HG02763 (cell line): Measurements from ENCODE around the gene CRY2.
"Not testable (repeated sequence)": the region's sequence is repeated elsewhere in the genome, so short reads cannot be mapped to it uniquely, and the experiment has no call there.

Experiments
- ATAC-seq: cut with Tn5 transposase; IDR thresholded peaks from one replicate; pipeline ENCODE4 v1.9.1; 2021; ENCODE audit warnings: mild to moderate bottlenecking, moderate library complexity; ENCODE audit not compliant: unreplicated experiment

Gene CRY2

DNA sequence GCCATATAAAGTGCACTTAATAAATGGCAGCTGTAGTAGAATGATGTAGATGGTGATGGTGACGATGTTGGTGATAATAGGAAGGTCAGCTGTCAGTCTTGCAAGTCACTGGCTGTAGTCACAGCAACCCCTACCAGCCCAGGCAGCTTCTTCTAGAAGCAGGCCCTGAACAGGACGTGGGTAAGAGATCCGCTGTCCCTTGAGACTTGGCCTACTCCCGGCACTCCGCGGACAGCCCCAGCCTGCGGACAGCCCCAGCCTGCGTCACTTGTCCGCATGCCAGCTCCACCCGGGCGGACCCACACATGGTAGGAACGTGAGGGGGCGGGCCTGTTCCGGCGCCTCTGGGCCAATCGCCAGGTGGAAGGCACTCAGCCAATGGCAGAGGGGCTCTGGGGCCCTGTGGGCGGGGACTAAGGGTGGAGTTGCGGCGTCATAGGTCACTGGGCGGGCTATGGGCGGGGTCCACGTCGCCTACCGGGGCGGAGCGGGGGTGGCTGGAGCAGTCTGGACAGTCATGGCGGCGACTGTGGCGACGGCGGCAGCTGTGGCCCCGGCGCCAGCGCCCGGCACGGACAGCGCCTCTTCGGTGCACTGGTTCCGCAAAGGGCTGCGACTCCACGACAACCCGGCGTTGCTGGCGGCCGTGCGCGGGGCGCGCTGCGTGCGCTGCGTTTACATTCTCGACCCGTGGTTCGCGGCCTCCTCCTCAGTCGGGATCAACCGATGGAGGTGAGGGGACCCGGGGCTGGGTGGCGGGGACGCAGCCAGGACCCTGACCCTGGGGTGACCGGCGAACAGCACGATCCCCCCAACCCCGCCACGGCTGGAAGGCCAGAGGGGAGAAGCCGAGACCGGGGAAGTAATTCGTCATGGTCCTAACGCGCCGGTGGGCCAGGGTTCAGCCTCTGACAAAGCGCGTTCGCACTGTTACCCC is at the start of gene CRY2:
Gene CRY2 (plus strand): TSS at position 502 of the 937 bp plus-strand sequence. CDS start 16 bp downstream, at position 518.
- ATAC-seq: peak; percentile 92

GRCh38 chr11:45798793-45799441 is 48.4 kb upstream of the CRY2 start:
- no peak for ATAC-seq

DNA sequence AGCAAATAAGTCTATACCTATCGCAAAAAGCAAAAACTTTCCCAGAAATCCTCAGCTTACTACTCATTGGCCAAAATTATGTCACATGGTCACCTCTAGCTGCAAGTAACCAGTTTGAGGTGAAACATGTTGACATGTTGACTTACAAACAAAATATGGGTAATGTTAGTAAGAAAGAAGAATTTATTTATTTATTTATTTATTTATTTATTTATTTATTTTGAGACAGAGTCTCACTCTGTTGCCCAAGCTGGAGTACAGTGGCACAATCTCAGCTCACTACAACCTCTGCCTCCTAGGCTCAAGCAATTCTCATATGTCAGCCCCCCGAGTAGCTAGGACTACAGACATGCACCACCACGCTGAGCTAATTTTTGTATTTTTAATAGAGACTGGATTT is 47.7 kb upstream of the CRY2 start:
- ATAC-seq: no peak

DNA sequence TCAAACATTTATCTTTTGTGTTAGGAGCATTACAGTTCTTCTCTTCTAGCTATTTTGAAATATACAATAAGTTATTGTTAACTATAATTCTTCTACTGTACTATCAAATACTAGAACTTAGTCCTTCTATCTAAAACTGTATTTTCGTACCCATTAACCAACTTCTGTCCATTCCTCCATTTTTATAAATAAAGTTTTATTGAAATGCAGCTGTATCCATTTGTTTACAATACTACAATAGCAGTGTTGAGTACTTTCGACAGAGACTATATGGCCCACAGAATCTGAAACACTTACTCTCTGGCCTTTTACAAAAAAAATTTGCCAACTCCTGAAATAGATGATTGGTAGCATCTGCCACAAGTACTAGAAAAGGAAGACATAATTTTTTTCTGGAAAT is 47.0 kb upstream of the CRY2 start:
- ATAC-seq: no peak

GRCh38 chr11:45801723-45802315 is 45.5 kb upstream of the CRY2 start:
- no peak for ATAC-seq

- ATAC-seq: no peak
Observed at GRCh38 chr11:45802531-45803317, 44.6 kb upstream of the CRY2 start.

DNA sequence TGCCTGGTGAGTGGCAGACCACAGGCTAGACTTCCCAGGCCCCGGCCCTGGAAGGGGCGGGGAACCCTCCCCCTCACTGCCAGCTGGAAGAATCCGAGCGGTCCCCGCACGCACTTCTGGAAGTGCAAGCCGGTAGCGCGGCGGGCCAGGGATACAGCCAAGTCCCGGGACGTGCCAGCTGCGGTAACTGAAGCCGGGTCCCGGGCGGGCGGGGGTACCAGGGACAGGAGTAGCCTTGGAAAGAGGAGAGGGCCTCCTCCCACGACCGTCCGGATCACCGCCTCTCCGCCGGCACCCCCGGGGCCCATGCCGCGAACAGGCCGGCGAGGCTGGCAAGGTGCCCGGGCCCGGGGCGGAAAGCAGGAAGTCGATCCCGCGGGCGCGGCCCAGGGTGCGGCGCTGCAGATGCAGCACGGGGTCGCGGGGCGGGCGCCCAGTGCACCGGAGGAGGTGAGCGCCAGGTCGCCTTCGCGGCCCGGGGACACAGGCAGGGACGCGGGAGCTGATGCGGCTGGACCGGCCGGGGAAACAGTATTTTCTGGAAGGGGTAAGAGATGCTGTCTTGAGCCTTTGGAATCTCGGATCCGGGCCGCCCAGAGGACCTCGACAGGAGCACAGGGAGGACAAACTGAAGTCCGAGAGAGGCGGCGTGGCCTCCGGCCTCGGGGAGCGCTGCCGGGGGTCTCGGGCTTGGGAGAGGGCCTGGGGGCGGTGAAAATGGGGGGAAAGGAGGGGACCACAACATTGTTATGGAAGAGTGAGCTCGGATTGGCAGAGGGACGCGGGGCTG is 43.1 kb upstream of the CRY2 start:
- ATAC-seq: peak; percentile 24

GRCh38 chr11:45804761-45805304 is 42.4 kb upstream of the CRY2 start, which contains the start of gene SLC35C1:
TSS of gene SLC35C1 (plus strand) at chr11:45805149. CDS start at chr11:45805802, 653 bp downstream.
- ATAC-seq: peak; percentile 90

GRCh38 chr11:45805305-45806071 is 41.8 kb upstream of the CRY2 start:
- ATAC-seq: no peak

DNA sequence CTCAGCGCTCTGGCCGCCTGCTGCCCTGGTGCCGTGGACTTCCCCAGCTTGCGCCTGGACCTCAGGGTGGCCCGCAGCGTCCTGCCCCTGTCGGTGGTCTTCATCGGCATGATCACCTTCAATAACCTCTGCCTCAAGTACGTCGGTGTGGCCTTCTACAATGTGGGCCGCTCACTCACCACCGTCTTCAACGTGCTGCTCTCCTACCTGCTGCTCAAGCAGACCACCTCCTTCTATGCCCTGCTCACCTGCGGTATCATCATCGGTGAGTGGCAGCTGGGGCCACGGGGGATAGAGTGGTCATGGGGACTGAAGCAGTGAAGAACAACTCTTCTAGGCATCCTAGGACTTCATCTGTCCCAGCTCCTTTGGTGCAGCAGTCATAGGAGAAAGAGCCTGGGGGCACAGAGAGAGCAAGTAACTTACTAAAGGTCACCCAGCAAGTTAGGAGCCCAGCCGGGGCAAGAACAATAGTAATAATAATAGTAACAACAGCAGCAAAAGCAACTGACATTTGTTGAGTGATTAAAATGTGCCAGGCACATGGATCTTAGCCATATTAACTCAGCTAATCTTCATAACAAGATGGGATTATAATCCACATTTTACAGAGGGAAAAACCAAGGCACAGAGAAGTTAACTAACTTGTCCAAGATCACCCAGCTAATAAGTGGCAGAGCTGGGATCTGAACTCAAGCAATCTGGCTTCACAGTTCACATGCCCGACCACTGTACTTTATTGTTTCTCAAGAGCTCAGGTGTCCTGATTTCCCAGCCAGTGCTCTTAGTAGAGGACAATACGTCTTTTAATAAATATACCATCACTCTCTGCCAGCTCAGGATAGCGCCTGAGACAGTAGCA is 41.0 kb upstream of the CRY2 start:
- no peak for ATAC-seq

DNA sequence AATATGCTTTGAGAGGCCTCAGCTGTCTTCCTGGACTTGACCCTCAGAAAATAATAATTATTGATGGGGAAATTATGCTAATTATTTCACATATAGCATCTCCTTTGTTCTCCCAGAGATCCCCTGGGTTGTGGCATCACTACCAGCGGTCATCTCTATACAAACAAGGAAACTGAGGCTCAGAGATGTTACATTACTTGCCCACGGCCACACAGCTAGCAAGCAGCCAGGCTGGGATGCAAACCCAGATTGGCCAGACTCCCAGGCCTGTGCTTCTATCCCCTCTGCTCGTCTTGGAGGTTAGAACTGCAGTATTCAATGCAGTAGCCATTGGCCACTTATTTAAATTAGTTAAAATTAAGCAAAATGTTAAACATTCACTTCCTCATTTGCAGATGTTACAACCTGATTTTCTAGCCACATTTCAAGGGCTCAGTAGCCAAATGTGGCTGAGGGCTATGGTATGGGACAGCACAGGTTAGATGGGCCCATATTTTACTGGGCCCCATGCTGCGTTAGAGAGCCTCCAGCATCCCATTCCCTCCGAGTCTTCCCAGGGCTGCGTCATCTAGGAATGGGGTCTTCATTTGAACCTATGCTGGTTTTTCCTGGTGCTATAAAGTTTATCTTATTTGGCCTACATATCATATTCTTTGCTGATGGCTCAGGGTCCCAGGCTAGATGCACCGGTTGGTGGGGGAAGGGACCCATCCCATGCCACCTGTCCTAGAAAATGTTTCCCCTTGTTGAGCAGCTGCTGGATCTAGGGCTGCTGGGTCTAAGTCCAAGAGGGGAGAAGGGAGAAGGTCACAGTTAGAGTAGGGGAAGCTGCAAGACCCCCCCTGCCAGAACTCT is 40.1 kb upstream of the CRY2 start:
- ATAC-seq: no peak

- ATAC-seq: no peak
Observed at GRCh38 chr11:45807792-45808238, 39.5 kb upstream of the CRY2 start.

GRCh38 chr11:45808427-45808826 is 38.8 kb upstream of the CRY2 start:
- not testable (repeated sequence) for ATAC-seq

DNA sequence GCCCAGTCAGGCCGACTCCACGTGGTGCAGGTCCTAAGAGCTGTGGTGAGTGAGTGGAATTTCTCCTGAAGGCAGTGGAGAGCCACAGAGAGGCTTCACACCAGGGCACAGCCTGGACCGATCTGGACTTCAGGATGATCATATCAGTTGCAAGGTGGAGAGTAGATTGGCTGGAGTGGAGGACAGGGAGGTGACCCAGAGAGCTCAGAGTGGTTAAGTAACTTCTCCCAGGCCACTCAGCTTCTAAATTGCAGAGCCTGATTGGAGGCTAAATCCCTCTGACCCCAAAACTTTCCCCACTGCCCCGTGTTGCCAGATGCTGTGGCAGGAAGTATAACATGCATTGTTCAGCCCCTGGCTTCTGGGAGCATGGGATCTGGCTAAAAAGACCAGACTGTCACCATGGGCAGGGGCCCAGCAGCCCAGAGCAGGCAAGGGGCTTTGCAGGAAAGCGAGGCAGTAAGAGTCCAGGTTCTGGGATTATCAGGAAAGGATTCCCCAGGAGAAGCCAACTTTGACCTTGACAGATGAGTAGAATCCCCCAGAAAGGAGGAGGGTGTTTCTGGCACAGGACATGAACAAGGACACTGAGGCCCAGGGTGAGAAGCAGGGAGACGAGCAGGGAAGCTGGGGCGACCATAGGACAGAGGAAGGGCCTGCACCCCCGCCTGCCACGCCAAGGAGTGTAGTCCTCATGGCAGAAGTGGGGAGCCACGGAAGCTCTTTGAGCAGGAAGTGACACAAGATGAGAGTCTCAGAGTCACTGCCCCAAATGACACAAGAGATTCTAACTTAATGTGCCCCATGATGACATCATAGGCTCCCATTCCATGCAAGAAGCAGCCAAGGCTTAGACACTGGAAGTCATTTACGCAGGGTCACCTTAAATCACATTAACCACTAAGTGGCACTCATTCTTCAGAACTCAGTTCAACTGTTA is 37.5 kb upstream of the CRY2 start:
- ATAC-seq: no peak

DNA sequence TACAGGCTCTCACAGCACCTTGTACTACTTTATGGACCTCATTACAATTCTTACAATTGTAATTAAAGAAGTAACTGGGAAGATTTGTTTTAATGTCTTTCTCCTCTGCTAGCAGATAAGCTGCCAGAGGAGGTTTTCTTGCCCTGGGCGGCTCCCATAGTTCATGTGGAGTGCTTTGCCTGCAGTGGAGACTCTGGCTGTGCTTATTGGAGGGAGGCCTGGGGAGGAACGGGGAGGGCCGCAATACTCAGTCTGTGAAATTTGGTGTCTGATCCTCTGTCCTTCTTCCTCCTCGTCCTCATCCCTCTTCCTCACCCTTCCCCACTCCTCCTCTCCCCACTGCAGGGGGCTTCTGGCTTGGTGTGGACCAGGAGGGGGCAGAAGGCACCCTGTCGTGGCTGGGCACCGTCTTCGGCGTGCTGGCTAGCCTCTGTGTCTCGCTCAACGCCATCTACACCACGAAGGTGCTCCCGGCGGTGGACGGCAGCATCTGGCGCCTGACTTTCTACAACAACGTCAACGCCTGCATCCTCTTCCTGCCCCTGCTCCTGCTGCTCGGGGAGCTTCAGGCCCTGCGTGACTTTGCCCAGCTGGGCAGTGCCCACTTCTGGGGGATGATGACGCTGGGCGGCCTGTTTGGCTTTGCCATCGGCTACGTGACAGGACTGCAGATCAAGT is 36.7 kb upstream of the CRY2 start:
- ATAC-seq: no peak

GRCh38 chr11:45811109-45811435 is 36.2 kb upstream of the CRY2 start:
- no peak for ATAC-seq
